Muscle of leg (tissue), 11 donors: ENCODE data around the gene PRDM9. TPM values are rescaled to one million over a fixed set of nuclear protein-coding genes. Genes with fewer than 3 reads are reported as not detected.
"Not testable (repeated sequence)": the region's sequence is repeated elsewhere in the genome, so short reads cannot be mapped to it uniquely, and the experiment has no call there.

Experiments
- DNase-seq: peaks from one replicate; pipeline ENCODE4 v3.0.0; 2013
- H3K27ac ChIP-seq: one replicate; pipeline ENCODE4 v1.5.1; 2013; ENCODE audit warnings: mild to moderate bottlenecking, low read length, control low read depth
- H3K27me3 ChIP-seq: one replicate; pipeline ENCODE4 v1.6.1; 2013; ENCODE audit warnings: low read length; ENCODE audit not compliant: control insufficient read depth, insufficient read depth
- H3K36me3 ChIP-seq: one replicate; pipeline ENCODE4 v1.6.1; 2013; ENCODE audit warnings: low read length; ENCODE audit not compliant: control insufficient read depth, insufficient read depth
- H3K4me1 ChIP-seq: one replicate; pipeline ENCODE4 v1.6.1; 2013; ENCODE audit warnings: low read length; ENCODE audit not compliant: control insufficient read depth, insufficient read depth
- H3K4me3 ChIP-seq: one replicate; pipeline ENCODE4 v1.5.1; 2013; ENCODE audit warnings: low read length, control low read depth
- H3K9me3 ChIP-seq: replicated peaks from 2 replicates; pipeline ENCODE4 v1.6.1; 2013; ENCODE audit warnings: low read depth, low read length; ENCODE audit not compliant: control insufficient read depth
- WGBS: methylation state at CpG from one replicate; pipeline ENCODE4 v1.1.5; 2013; ENCODE audit warnings: missing lambda C conversion rate; ENCODE audit not compliant: insufficient coverage; 5-methylcytosine and 5-hydroxymethylcytosine counted together
- polyA plus RNA-seq, 8 donors: library from polyadenylated mRNA; unstranded; fragments of 120-200 nt; gene quantifications; one replicate each; pipeline versions ENCODE4 v1.2.1 to v1.2.3, GENCODE V29; 2013; ENCODE audit warnings: inconsistent platforms in 1 of 8, low replicate concordance in 1 of 8; ENCODE audit not compliant: insufficient read length in 8 of 8, insufficient read depth in 1 of 8
- total RNA-seq: library from RNA; stranded (reverse); fragments of 120-200 nt; gene quantifications from one replicate; pipeline ENCODE4 v1.2.4, GENCODE V29; 2013

The PRDM9 gene
- total and polyA plus RNA-seq, 9 donors: 0.04 TPM; not detected in 8

GRCh38 chr5:23484096-23484495, 23.3 kb upstream of the PRDM9 start:
- H3K27ac ChIP-seq: no peak overlapping the region
- no peaks in the 10 kb centered on the region for H3K27me3 ChIP-seq
- no peaks in the 10 kb centered on the region for H3K4me1 ChIP-seq
- no CpG with 5 or more reads among the region's 5 CpGs for WGBS
- H3K4me3 ChIP-seq: no peak overlapping the region
- DNase-seq: no peak
- H3K9me3 ChIP-seq: no peaks in the 10 kb centered on the region
- no peaks in the 10 kb centered on the region for H3K36me3 ChIP-seq

GRCh38 chr5:23486227-23486626, 21.2 kb upstream of the PRDM9 start:
- not testable (repeated sequence) for H3K27ac ChIP-seq, H3K36me3 ChIP-seq, H3K4me1 ChIP-seq, H3K4me3 ChIP-seq, H3K27me3 ChIP-seq, DNase-seq, H3K9me3 ChIP-seq
- WGBS: 80% methylated on average over 2 of the region's 2 CpGs

GRCh38 chr5:23490993-23491392, 16.4 kb upstream of the PRDM9 start:
- H3K36me3 ChIP-seq: no peaks in the 10 kb centered on the region
- no peak overlapping the region for H3K4me3 ChIP-seq
- no peaks in the 10 kb centered on the region for H3K27me3 ChIP-seq
- H3K27ac ChIP-seq: no peak overlapping the region
- no CpG with 5 or more reads among the region's 1 CpG for WGBS
- no peak for DNase-seq
- H3K4me1 ChIP-seq: no peaks in the 10 kb centered on the region
- H3K9me3 ChIP-seq: no peaks in the 10 kb centered on the region

GRCh38 chr5:23494558-23494957, 12.9 kb upstream of the PRDM9 start:
- Histone ChIP-seq H3K4me3 (no peak overlapping the region), H3K27ac (no peak overlapping the region), H3K36me3 (no peaks in the 10 kb centered on the region), H3K27me3 (no peaks in the 10 kb centered on the region), H3K4me1 (no peaks in the 10 kb centered on the region), H3K9me3 (no peaks in the 10 kb centered on the region)
- DNase-seq: no peak
- WGBS: no CpG with 5 or more reads among the region's 1 CpG

- DNase-seq: no peak
- Histone ChIP-seq H3K4me3 (no peak overlapping the region), H3K36me3 (no peaks in the 10 kb centered on the region), H3K27me3 (no peaks in the 10 kb centered on the region), H3K9me3 (no peaks in the 10 kb centered on the region), H3K27ac (no peak overlapping the region), H3K4me1 (no peaks in the 10 kb centered on the region)
- WGBS: no CpG with 5 or more reads among the region's 1 CpG
Measured at GRCh38 chr5:23496576-23496975, 10.8 kb upstream of the PRDM9 start.

- Histone ChIP-seq H3K9me3 (peaks cover 2% of the 10 kb centered on the region), H3K27me3 (no peaks in the 10 kb centered on the region), H3K4me3 (peak overlapping the region; percentile 13), H3K36me3 (no peaks in the 10 kb centered on the region), H3K4me1 (no peaks in the 10 kb centered on the region), H3K27ac (no peak overlapping the region)
- peak; percentile 25 for DNase-seq
- WGBS: 72% methylated on average over 16 of the region's 23 CpGs
Measured at GRCh38 chr5:23506329-23507236, 826 bp upstream of the PRDM9 start.

GRCh38 chr5:23510434-23510833, 3.0 kb downstream of the PRDM9 start:
- DNase-seq, H3K27ac ChIP-seq, H3K9me3 ChIP-seq, H3K27me3 ChIP-seq, H3K4me3 ChIP-seq, H3K36me3 ChIP-seq, H3K4me1 ChIP-seq: not testable (repeated sequence)
- 75% methylated on average over 1 of the region's 5 CpGs for WGBS

- no peaks in the 10 kb centered on the region for H3K9me3 ChIP-seq
- H3K27ac ChIP-seq: no peak overlapping the region
- DNase-seq: no peak
- no peaks in the 10 kb centered on the region for H3K4me1 ChIP-seq
- H3K27me3 ChIP-seq: no peaks in the 10 kb centered on the region
- WGBS: 93% methylated on average over 3 of the region's 4 CpGs
- no peaks in the 10 kb centered on the region for H3K36me3 ChIP-seq
- H3K4me3 ChIP-seq: no peak overlapping the region
Measured at GRCh38 chr5:23522553-23522952, 15.1 kb downstream of the PRDM9 start.

- no peak overlapping the region for H3K4me3 ChIP-seq
- no peaks in the 10 kb centered on the region for H3K27me3 ChIP-seq
- H3K36me3 ChIP-seq: no peaks in the 10 kb centered on the region
- no peak overlapping the region for H3K27ac ChIP-seq
- no CpG with 5 or more reads among the region's 1 CpG for WGBS
- no peak for DNase-seq
- no peaks in the 10 kb centered on the region for H3K4me1 ChIP-seq
- no peaks in the 10 kb centered on the region for H3K9me3 ChIP-seq
Measured at GRCh38 chr5:23523031-23523430, 15.6 kb downstream of the PRDM9 start.

- Histone ChIP-seq H3K27ac (no peak overlapping the region), H3K4me3 (no peak overlapping the region), H3K9me3 (no peaks in the 10 kb centered on the region), H3K36me3 (no peaks in the 10 kb centered on the region), H3K4me1 (no peaks in the 10 kb centered on the region), H3K27me3 (no peaks in the 10 kb centered on the region)
- 83% methylated on average over 1 of the region's 2 CpGs for WGBS
- DNase-seq: no peak
Measured at GRCh38 chr5:23523998-23524397, 16.6 kb downstream of the PRDM9 start.

- H3K27me3 ChIP-seq: no peaks in the 10 kb centered on the region
- no peak for DNase-seq
- H3K27ac ChIP-seq: no peak overlapping the region
- no peak overlapping the region for H3K4me3 ChIP-seq
- no peaks in the 10 kb centered on the region for H3K36me3 ChIP-seq
- H3K9me3 ChIP-seq: no peaks in the 10 kb centered on the region
- no peaks in the 10 kb centered on the region for H3K4me1 ChIP-seq
Measured at GRCh38 chr5:23525751-23526150, 18.3 kb downstream of the PRDM9 start.
